Osteocyte (in vitro differentiated cells): ENCODE measurements around the gene TIFAB. TPM values are rescaled to one million over a fixed set of nuclear protein-coding genes. Genes with fewer than 3 reads are reported as not detected.

ENCODE experiments used
- DNase-seq: peaks from one replicate; pipeline ENCODE4 v3.0.0; 2021; ENCODE audit warnings: mixed read lengths; ENCODE audit not compliant: unreplicated experiment; ENCODE audit errors: extremely low spot score
- H3K27ac Mint-ChIP-seq: one replicate; pipeline ENCODE4 v1.8.0; 2021; ENCODE audit warnings: mild to moderate bottlenecking, mixed read lengths; ENCODE audit not compliant: unreplicated experiment
- H3K27me3 Mint-ChIP-seq: one replicate; pipeline ENCODE4 v1.8.0; 2021; ENCODE audit warnings: mixed read lengths; ENCODE audit not compliant: unreplicated experiment
- H3K36me3 Mint-ChIP-seq: one replicate; pipeline ENCODE4 v1.8.0; 2021; ENCODE audit warnings: mixed read lengths; ENCODE audit not compliant: unreplicated experiment
- H3K4me1 Mint-ChIP-seq: one replicate; pipeline ENCODE4 v1.8.0; 2021; ENCODE audit warnings: mixed read lengths; ENCODE audit not compliant: unreplicated experiment
- H3K4me3 Mint-ChIP-seq: one replicate; pipeline ENCODE4 v1.8.0; 2021; ENCODE audit warnings: mild to moderate bottlenecking, moderate library complexity, mixed read lengths; ENCODE audit not compliant: unreplicated experiment
- H3K9me3 Mint-ChIP-seq: one replicate; pipeline ENCODE4 v1.8.0; 2021; ENCODE audit warnings: mixed read lengths; ENCODE audit not compliant: unreplicated experiment
- CTCF ChIP-seq: fragments of 200-600 bp; sonication (generic); IDR thresholded peaks from 2 replicates; pipeline ENCODE4 v1.5.0; 2021; ENCODE audit warnings: antibody characterized with exemption, mild to moderate bottlenecking, moderate library complexity
- total RNA-seq: library from RNA; stranded (reverse); gene quantifications from 2 replicates; pipeline ENCODE4 v1.2.1, GENCODE V29; 2021

TIFAB gene
- total RNA-seq, 1 donor from 2014 or later, result not detected

GRCh38 chr5:135476615-135477581 lies 24.7 kb upstream of the TIFAB start:
- peaks cover 63% of the 10 kb centered on the region for H3K27me3 Mint-ChIP-seq
- no peaks in the 10 kb centered on the region for H3K9me3 Mint-ChIP-seq
- no peaks in the 10 kb centered on the region for H3K36me3 Mint-ChIP-seq

GRCh38 chr5:135473956-135474670 lies 22.0 kb upstream of the TIFAB start:
- Mint-ChIP-seq H3K4me1 (no peaks in the 10 kb centered on the region), H3K4me3 (no peak overlapping the region), H3K36me3 (no peaks in the 10 kb centered on the region), H3K27me3 (peaks cover 73% of the 10 kb centered on the region), H3K27ac (no peak overlapping the region), H3K9me3 (no peaks in the 10 kb centered on the region)
- no peak for TF ChIP-seq CTCF
- DNase-seq, result no peak

More at GRCh38 chr5:135476615-135477581, 24.7 kb upstream of the TIFAB start:
- TF ChIP-seq CTCF, result no peak
- H3K4me1 Mint-ChIP-seq, result no peaks in the 10 kb centered on the region
- no peak for DNase-seq
- H3K4me3 Mint-ChIP-seq, result no peak overlapping the region
- no peak overlapping the region for H3K27ac Mint-ChIP-seq

- Mint-ChIP-seq H3K9me3 (no peaks in the 10 kb centered on the region), H3K4me1 (no peaks in the 10 kb centered on the region), H3K27ac (no peak overlapping the region), H3K4me3 (no peak overlapping the region), H3K36me3 (no peaks in the 10 kb centered on the region), H3K27me3 (peaks cover 75% of the 10 kb centered on the region)
- DNase-seq, result no peak
- no peak for TF ChIP-seq CTCF
Measured at GRCh38 chr5:135472141-135472540, 20.0 kb upstream of the TIFAB start.

GRCh38 chr5:135471726-135472125 lies 19.6 kb upstream of the TIFAB start:
- no peak for DNase-seq
- Mint-ChIP-seq H3K36me3 (no peaks in the 10 kb centered on the region), H3K4me3 (no peak overlapping the region), H3K27ac (no peak overlapping the region), H3K4me1 (no peaks in the 10 kb centered on the region), H3K27me3 (peaks cover 71% of the 10 kb centered on the region), H3K9me3 (no peaks in the 10 kb centered on the region)
- TF ChIP-seq CTCF, result no peak

GRCh38 chr5:135469911-135470310 lies 17.8 kb upstream of the TIFAB start:
- H3K27me3 Mint-ChIP-seq, result peaks cover 68% of the 10 kb centered on the region
- H3K4me3 Mint-ChIP-seq, result no peak overlapping the region
- DNase-seq, result no peak
- H3K36me3 Mint-ChIP-seq, result no peaks in the 10 kb centered on the region
- TF ChIP-seq CTCF, result no peak
- peaks cover 6% of the 10 kb centered on the region for H3K4me1 Mint-ChIP-seq
- no peaks in the 10 kb centered on the region for H3K9me3 Mint-ChIP-seq
- H3K27ac Mint-ChIP-seq, result no peak overlapping the region
